ENCODE results near the gene ADCY1.

ADCY1 gene

DNA sequence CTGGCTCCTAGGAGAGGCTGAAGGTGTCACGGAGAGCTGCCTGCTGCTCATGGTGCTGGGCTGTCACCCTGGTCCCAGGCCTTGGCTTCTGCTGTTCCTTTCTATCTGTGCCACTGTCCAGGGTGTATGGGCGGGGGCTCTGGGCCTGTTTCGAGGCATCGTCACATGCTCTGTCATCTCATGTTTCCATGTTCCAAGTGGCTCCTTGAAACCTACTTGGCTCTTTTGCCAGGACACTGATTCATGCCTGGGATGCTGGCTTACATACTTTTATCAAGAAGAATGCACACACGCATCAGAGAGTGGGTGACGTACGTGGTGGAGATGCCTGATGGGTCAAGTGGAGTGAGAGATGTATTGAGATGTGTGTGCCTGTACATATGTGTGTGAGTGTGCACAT, 50.9 kb downstream of the ADCY1 start:
- no peak for DNase-seq (ENCODE audit: low read depth)

DNA sequence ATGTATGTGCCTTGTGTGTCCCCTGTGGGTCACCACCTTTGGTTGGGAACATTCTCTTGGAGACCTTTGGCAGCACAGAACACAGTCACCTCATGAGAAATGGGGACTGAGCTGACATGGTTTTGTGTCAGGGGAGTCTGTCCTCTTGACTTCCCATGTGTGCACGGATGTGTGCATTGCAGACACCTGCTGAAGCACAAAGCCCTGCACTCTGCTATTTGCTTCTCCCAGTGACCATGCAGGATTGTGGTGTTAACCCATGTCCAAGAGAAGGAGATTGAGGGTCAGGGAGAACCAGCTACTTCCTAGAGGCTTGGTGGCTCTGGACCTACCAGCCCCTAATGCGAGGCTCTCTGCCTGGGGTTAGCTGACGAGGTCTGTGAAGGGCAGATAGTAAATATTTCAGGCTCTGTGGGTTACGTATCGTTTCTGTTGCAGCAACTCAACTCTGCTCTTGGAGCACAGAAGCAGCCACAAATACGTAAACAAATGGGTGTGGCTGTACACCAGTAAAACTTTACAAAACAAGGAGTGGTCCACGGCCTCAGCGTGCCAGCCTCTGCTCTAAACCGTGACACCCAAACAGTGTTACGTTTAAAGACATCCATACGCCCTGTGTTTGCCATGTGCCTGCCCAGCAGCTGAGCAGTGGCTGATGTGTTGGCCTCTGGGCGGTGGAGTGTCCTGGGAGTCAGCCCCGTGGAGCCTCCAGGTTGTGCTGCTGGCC, 51.7 kb downstream of the ADCY1 start:
- no peak for DNase-seq (ENCODE audit: low read depth)

DNA sequence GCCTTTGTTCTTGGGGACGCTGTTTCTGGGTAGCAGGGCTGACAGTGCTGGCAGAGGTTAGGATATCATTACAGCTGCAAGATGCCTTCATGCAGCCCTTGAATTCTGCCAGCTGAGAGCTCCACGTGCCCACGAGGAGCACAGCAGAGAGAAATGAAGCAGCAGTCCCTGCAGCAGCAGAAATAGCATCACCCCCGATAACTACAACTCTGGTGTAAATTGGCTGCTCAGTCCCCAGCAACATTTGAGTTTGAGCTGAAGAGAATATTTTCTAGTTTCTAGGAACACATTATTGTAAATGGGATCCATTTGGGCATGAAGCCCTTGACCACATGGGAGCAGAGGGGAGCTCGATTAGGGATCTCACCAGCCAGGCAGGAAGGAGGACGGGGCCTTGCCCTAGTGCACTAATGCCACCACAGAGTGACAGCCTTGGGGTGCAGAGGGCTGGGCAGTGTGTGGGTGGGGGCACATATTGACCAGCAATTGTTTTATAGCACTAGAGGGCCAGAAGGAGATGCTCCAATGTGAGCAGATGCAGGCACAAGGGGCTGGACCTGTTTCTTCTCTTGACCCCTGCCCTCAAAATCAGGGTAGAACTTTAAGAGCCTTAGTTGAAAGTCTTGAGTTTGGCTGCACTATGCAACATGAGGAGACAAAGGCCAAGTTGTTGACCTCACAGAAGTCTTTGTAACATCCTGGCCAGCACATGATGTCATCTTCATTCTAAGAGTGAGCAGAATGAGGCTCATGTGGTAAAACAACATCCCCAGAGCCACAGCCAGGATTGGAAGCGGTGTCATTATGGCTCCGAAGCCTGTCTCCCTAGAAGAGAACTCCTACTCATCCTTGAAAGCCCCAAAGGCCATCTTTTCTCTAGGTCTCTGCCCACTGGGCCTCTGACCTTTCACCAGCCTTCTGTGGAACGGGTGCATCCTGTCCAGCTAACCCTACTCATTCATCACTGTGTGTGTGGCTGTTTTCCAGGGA, 52.6 kb downstream of the ADCY1 start:
- DNase-seq (ENCODE audit: low read depth), result no peak

DNA sequence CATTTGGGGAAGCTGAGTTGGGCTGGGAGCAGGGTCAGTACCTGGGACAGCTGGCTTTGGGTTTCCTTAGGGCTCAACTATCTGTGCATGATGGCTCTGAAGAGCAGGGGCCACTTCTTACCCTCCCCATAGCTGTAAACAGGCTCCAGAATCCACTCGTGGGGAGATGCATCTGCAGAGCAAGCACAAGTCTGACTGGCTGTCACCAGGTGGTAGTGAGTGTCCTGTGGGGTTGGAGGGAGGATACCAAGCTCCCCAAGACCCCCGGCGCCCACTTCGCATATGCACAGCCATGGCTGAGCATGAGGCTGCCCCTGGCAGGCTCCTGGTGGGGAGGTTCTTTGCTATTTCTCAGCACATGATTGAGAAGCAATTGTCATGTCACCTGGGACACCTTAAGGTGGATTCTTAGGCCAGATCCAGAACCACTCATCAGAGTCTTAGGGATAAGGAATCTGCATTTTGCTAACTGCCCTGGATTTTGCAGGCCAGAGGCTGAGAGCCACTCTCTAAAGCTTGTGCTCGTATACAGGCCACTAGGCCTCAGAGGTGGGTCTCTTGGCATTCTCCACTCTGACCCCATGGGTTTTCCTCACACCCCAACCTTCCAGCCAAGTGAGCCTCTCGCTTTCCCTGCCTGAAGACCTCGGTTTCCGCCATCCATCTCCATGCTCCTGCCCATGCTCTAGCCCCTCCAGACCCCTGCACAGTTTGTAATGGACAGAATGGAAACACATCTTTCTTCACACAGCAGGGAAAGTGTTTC, 53.7 kb downstream of the ADCY1 start:
- no peak for DNase-seq (ENCODE audit: low read depth)

DNA sequence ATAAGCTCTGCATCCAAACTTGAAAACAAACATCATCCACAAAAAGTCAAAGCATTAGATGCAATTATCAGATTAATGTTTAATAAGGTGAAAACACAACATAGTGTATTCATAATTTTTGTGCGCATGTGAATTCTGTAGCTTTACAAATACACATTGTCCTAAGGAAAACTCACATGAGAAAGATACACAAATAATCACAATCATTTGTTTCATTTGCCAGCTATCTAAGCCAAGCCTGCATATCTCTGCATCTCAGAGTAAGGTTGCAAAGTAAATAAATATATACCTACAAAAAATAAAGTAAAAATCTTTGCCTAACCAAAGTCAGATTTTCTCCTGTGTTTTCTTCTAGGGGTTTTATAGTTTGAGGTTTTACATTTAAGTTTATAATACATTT, 57.4 kb downstream of the ADCY1 start:
- no peak for DNase-seq (ENCODE audit: low read depth)

DNA sequence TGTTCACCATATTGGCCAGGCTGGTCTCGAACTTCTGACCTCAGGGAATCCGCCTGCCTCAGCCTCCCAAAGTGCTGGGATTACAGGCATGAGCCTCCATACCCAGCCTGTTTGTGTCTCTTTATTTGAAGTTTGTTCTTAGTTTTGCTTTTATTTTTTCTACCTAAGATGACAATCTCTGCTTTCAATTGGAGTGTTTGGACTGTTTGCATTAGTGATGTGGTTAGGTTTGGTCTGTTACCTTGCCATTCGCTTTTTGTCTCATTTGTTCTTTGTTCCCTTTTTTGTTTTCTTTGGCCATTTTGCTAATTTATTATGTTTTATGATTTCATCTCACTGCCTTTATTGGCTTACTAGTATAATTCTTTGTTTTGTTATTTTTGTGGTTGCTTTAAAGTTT, 62.6 kb downstream of the ADCY1 start:
- DNase-seq (ENCODE audit: low read depth), result no peak

DNA sequence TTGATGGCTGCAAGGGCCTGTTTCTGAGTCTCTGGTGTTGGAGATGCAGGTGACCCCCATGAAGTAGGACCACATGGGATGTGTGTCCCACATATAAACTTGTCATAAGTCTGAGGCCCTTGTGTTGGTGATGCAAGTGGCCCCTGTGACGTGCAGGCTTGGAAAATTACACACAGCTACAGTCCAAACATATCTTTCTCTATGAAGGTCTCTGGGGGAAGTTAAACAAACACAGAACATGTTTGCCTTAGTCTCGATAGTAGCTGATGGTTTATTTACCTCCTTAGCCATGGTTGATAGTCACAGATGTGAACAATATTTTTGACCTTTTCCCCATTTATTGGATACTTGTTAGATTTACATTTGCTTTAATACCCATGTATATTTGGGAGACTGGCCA, 64.7 kb downstream of the ADCY1 start:
- DNase-seq (ENCODE audit: low read depth), result no peak

DNA sequence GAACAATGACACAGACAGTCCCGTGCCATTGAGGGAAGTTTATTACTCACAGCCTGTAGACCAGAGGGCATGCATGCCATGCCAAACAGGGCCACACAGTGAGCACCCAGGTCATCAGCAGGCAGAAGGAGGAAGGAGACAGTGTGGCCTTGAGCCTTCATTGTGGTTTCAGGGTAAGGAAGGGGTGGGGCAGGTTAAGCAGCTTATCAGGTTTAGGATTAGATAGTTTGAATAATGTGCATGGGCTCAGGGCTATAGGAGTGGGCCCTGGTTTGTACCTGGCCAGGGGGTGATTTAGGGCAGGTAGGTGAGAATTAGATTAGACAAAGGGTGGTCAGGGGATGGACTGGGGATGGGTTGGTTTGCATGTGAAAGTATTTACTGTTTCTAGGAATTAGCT, 67.9 kb downstream of the ADCY1 start:
- no peak for DNase-seq (ENCODE audit: low read depth)

DNA sequence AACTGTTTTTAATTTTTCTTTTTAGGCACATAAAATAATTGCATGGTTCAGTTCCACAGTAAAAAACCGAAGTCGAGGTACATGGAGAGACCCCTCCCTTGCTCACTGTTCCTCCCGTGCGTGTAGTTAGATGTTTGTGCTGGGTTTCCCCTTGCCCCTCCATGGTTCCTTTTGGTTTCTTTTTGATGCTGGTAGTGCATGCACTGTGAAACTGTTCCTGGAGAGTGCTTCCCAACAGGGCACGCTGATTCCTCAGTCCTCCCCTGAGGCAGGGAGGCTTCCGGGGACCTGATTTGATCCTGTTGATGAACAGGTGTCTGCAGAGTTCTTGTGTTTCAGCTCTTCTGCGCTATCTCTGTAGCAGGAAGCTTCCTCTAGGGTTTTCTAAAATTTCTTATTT, 69.5 kb downstream of the ADCY1 start:
- no peak for DNase-seq (ENCODE audit: low read depth)

DNA sequence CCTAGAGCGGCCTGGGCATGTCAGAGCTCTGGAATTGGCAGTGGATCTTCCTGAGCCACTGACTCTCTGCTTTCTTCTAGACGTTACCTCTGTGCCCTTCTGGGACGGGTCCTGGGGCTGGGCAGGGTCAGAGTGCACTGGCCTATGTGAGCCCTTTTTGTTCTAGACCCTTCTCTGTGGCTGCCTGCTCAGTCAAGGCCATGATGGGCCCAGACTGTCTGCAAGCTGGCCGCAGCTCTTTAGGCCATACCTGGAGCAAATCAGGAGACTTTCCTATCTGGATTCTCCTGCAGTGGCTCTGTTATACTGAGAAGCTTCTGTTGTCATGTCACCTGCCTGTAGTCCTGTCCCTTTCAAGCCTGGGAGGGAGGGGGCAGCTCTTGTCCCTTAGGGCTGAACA, 70.1 kb downstream of the ADCY1 start:
- no peak for DNase-seq (ENCODE audit: low read depth)

DNA sequence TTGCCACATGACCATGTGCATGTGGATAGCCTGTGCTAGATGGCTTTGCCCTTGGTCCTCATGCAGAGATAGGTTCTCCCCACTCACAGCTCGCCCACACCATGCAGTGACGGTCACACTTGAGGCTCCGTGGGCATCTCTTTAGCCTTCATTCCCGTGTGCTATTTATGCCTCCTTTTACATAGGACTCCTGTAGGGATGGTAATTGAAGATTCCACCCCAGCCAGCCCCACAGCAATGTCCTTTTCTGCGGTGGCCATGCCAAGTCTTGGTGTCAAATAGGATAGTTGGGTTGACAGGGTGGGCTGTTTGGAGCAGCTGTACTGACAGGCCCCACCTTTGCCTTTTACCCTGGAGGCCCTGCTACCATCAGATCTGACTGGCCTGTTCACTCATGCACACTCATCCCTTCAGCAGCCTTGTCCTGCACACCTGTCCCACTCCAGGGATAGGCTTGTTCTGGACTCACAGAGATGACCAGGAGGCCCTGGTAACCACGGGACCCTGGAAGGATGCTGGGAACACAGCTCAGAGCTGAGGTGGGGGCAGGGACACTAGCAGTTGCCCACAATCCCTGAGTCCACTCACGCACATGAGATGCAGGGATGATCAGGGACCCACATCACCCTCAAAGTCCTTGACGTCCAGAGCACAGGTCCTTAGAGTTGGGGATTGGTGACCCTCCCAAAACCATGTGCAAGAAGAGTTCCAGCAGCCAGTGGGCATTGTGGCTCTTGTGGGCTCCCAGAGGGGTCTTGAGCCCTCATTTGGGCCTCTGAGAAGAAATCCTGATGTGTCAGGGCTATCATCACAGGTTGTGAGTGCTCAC, 71.2 kb downstream of the ADCY1 start:
- DNase-seq (ENCODE audit: low read depth), result no peak

DNA sequence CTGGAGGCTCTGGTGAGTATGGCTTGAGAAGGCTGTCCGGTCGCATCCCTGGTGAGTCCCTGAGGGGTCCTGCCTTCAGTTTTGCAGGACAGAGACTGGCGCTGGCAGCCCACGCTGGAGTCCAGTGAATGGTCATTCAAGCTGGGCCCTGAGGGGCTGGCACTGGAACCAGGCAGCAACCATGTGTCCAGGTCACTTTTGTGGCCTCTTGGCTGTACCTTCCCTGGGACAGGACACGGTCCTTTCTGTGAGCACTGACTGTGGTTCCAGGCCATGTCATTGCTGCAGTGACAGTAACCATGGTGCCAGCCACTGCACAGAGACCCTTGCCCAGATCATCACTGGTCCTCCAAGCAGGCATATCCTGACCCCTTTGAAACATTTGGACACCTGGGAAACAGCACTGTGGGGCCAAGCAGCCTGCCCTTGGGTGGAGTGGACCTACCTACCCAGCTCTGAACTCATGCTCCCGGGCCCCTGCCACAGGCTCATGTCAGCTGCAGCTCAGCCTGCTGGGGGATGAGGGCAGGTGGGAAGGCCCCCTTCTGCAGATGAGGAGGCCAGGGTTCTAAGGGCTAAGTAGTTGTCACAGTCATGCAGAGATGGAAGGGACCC, 72.1 kb downstream of the ADCY1 start:
- DNase-seq (ENCODE audit: low read depth), result no peak

DNA sequence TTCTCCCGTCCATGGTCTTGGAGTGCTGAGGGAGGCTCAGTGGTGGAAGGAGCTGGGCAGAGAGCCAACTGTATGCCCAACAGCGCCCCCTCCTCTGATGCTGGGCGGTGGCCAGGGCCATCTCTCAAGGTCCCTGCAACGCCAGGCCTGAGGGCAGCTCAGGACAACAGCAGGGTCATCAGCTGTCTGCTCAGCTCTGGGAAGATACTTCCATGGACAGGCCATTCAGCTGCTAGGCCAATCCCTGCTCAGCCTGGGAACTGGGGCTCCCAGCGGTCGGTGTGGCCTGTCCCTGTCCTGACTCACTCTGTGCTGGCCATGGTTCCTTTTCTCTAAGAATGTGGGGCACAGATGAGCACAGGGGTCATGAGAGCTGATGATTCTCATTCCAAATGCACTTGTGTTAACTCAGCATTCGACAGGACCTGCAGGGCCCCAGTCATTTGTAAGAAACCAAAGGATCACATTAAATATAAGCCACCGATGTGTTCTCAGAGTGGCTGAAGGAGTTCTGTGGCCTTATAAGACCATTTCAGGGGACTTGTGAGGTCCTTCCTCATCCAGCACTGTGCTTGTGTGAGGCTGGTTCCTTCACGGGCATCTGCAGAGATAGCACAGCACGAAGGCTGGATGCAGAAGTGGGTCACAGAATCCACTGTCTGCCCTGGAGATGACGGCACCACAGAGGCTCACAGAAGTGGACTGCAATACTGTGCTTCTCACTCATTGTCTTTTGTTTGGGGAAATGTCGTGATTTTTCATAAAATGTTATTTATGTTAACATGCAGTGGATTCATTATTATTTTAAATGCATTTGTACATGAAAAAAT, 73.0 kb downstream of the ADCY1 start:
- DNase-seq (ENCODE audit: low read depth), result no peak

DNA sequence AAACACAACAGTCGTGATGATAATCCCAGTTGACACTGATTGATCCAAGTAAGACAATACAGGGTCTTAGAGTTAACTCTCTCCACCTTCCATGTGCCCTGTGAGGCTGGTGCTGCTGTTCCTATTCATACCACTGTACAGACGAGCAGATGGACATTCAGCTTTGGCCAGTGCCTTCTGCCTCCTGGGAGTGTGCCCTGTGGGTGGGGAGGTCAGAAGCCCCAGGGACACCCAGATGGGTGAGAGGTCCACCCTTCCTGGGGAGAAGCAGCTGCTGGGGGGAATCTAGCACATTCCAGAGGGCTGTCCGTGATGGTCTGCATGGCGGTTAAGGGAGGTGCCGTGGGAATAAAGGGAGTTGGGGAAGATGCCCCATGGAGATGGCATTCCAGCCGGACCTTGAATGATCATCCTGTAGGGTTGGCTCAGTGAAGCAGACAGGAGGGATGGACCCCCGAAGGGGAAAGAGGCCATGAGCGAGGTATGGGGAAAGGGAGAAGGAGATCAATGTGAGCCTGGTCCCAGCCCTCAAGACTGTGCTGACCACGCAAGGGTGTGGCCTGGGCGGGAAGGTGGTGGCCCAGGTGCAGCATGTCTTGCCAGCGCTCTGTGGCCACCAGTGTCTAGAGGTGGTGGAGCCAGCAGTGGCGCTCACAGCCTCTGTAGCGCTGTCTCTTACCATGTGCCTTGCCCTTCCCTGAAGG, 74.0 kb downstream of the ADCY1 start:
- no peak for DNase-seq (ENCODE audit: low read depth)

DNA sequence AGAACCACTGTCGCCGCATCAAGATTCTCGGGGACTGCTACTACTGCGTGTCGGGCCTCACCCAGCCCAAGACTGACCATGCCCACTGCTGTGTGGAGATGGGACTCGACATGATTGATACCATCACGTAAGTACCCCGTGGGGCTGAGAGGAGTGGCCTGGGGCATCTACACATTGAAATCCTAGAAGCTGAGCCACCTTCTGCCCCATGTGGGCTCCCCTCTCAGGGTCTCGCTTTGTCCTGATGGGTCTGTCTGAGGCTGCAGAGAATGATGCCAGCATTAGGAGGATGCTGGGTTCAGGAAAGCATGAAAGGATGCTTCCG, 74.5 kb downstream of the ADCY1 start:
- DNase-seq (ENCODE audit: low read depth), result no peak

DNA sequence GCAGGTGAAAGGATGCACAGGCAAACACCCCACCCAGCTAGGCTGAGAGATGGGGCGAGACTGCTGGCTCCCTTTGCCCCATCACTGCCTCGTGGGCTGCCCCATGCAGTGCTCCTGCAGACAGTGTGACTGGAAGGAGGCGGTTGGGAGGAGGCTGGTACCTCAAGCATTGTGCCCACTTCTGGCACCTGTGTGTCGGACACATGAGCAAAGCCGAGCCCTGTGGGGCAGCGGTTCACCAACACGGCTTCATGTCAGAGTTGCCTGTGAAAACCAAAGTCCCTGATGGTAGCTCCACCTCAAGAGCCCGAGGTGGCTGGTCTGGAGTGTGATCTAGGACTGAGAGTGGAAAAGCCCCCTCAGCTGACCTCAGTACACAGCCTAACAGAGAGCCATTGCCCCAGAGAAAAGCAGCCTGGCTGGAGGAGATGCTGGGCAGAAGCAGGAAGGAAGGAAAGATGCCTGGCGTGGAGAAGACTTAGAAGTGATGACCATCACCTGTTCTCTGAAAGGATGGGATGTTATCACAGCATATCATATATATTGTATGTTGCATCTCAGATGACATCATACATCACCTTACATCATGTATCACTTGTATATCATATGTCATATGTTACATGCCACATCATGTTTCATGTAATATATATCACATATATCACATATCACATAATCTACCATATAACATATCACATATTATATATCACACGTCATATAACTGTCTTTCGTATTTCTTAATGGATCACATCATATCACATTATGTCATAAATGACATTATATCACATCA, 75.6 kb downstream of the ADCY1 start:
- DNase-seq (ENCODE audit: low read depth), result no peak

DNA sequence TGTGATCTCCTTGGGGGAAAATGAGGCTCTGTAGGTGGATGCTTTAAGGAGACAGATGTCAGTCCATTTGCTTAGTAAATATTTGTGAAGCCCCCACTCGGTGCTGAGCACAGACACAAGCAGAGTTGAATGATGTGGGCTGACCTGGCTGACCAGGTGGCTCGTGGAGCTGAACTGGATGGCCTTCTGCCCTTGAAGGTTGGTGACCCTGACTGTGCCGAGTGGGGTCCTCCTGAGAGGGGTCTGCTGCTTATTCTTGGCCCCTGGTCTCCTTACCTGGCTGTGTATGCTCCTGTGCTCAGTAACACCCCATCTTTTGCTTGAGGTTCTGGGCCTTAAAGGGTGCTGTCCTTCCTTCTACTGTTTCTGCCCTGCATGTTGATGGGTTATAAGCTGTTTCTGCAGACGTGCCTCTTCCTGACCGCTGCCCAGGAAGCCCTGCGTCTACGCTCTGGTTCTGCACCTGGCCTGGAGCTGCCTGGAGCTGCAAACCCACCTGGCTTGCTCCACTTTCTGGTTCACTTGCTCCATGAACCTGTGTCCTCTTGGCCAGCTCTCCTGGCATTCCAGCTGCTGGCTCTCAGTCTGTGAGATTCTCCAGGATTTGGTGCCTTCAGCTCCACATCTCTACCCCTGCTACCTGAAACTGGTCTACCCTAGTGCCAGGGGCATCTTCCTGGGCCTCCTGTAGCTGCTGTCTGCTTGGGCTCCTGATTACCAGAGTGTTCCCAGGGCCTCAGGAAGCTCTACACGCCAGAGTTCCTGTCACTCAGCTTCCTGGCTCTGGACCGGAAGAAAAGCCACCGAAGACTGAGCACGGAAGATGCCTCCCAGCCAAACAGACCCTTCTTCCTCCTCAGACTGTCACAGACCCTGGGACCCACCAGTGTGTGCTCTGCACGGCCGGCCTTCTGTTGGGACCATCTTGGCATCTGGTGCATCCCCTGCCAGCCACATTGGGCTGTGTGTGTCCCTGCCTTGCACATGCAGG, 76.5 kb downstream of the ADCY1 start:
- no peak for DNase-seq (ENCODE audit: low read depth)

DNA sequence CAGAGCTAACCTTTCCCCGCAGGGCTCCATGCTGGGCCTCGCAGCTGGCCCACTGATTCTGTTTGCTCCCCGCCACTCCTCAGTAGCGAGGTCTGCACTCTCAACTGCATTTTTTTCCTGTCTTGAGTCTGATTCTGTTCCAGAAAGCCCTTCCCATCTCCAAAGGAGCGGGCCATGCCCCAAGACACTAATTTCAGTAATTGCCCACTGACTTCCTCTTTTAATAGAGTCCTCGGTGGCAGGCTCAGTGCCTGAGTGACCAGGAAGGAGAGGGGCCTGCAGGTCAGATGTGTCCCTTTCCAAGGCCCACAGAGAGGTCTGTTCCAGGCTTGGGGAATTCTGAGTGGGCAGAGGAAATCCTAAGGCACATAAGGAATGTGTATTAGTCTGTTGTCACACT, 77.4 kb downstream of the ADCY1 start:
- DNase-seq (ENCODE audit: low read depth), result no peak

Data from activated T-cell treated with anti-CD3 and anti-CD28 coated beads for 24 hours (primary cell).